ENCODE data around the gene ACTR5. TPM values are rescaled to one million over a fixed set of nuclear protein-coding genes. Genes with fewer than 3 reads are reported as not detected.
"Not testable (repeated sequence)": the region's sequence is repeated elsewhere in the genome, so short reads cannot be mapped to it uniquely, and the experiment has no call there.

ACTR5 gene
- total RNA-seq, 2 experiments from 2014 or later = 7.3 to 7.5 TPM

DNA sequence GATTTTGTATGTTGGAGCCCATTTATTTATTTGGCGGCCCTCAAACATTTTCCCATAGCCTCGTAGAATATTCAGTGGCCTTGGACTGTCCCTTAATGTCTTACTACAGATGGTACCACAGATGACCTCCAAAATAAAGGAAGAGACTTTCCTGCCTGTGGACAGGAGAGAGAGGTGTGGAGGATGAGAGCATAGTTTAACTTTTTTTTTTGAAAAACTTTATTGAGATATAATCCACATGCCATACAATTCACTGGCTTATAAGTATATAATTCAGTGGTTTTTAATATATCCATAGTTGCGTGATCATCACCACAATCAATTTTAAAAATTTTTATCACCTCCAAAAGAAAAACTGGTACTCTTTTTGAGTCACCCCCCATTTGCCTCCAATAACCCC is 52.6 kb downstream of the ACTR5 start:
- no peaks in the 10 kb centered on the region for H3K27me3 Mint-ChIP-seq
- H3K9me3 Mint-ChIP-seq = peaks cover 12% of the 10 kb centered on the region
- no peak overlapping the region for H3K4me3 Mint-ChIP-seq
- DNase-seq = no peak
- H3K36me3 Mint-ChIP-seq = peaks cover 2% of the 10 kb centered on the region
- peaks cover 33% of the 10 kb centered on the region for H3K4me1 Mint-ChIP-seq
- no peak overlapping the region for H3K27ac Mint-ChIP-seq

DNA sequence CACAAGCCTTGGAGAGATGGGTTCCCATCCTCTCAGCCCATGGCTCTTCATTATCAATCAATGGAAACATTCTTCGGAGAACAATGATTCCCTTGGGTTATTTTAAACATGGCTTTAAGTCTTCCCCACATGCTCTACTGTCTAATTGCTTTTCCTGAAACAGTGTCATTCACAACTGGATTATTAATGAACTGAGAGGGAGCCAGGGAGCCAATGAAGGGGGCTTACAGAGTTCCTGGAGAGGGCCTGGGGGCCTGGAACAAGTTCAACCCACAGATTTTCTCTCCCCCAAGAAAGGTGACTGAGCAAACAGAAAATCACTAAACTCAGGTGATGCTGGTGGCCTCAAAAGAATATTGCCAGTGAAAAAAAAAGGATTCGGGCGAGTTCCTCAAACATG is 56.0 kb downstream of the ACTR5 start:
- peaks cover 17% of the 10 kb centered on the region for H3K36me3 Mint-ChIP-seq
- no peak for DNase-seq
- H3K4me1 Mint-ChIP-seq = peaks cover 40% of the 10 kb centered on the region
- H3K4me3 Mint-ChIP-seq = peak overlapping the region; percentile 43
- H3K9me3 Mint-ChIP-seq = no peaks in the 10 kb centered on the region
- no peaks in the 10 kb centered on the region for H3K27me3 Mint-ChIP-seq
- peak overlapping the region; percentile 95 for H3K27ac Mint-ChIP-seq

DNA sequence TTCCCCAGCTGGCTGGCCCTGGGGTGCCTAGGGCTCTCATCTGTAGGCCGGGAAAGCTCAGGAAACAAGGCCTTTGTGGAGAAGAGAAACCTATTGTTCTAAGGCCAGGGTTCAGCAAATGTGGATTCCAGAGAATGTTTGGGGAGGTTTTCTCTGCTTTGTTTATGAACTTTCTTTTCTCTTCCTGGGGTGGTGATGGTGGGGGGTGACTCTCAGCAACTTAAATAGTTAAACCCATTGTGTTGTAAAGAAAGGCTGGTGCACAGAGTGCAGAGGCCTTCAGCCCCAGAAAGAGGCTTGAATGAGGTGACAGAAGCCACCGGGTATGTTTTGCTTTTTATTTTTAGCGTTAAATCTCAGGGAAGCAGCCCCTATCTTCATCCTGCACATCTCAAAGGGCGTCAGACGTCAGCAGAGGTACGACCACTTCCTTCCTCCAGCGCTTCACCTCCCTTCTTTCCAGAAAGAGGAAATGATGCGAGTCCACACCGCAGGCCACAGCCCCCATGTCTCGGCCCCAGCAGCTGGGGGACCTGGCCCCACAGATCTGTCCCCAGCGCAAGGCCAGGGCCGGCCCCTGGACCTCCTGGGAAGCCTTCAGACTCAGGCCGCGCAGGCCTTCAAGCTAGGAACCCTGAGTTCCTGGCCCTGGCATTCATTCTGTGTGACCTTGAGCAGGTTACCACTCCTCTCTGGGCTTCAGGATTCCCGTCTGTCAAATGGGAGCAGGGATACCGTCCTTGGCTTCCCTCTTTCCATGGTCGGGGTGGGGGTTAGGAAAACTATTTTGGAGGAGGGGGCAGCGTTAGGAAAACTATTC is 56.6 kb downstream of the ACTR5 start:
- DNase-seq = peak; percentile 77
- H3K9me3 Mint-ChIP-seq = no peaks in the 10 kb centered on the region
- peaks cover 22% of the 10 kb centered on the region for H3K36me3 Mint-ChIP-seq
- H3K4me3 Mint-ChIP-seq = peak overlapping the region; percentile 86
- H3K27ac Mint-ChIP-seq = peak overlapping the region; percentile 95
- no peaks in the 10 kb centered on the region for H3K27me3 Mint-ChIP-seq
- H3K4me1 Mint-ChIP-seq = peaks cover 40% of the 10 kb centered on the region

DNA sequence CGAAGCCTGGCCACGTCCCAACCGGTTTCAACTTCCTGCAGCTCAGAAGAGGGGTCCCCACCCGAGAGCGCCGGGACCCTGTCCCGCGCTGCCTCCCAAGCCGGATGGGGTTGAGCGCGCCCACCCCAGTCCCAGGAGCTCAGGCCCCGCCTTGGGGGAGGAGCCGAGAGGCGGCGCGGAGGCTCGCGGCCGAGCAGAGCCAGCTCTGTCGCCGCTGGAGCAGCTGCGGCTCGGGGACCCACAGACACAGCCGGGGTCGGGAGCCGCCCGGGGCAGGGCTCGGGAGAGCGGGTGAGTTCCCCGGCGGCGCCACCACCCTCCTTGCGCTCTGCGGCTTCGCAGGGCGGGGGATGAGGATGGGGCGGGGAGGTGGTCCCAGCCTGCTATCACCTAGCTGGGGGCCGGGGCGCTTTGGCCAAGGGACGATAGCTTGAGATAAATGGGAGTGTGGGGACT is 57.3 kb downstream of the ACTR5 start, which contains the start of gene PPP1R16B:
PPP1R16B (plus strand) TSS at position 196 of the 456 bp plus-strand sequence. CDS start 30,229 bp downstream, outside the sequence.
- H3K36me3 Mint-ChIP-seq = peaks cover 29% of the 10 kb centered on the region
- H3K9me3 Mint-ChIP-seq = no peaks in the 10 kb centered on the region
- H3K4me1 Mint-ChIP-seq = peaks cover 47% of the 10 kb centered on the region
- peak; percentile 90 for DNase-seq
- H3K4me3 Mint-ChIP-seq = peak within 1 kb of the TSS; percentile 86
- no peaks in the 10 kb centered on the region for H3K27me3 Mint-ChIP-seq
- peak within 1 kb of the TSS; percentile 95 for H3K27ac Mint-ChIP-seq

DNA sequence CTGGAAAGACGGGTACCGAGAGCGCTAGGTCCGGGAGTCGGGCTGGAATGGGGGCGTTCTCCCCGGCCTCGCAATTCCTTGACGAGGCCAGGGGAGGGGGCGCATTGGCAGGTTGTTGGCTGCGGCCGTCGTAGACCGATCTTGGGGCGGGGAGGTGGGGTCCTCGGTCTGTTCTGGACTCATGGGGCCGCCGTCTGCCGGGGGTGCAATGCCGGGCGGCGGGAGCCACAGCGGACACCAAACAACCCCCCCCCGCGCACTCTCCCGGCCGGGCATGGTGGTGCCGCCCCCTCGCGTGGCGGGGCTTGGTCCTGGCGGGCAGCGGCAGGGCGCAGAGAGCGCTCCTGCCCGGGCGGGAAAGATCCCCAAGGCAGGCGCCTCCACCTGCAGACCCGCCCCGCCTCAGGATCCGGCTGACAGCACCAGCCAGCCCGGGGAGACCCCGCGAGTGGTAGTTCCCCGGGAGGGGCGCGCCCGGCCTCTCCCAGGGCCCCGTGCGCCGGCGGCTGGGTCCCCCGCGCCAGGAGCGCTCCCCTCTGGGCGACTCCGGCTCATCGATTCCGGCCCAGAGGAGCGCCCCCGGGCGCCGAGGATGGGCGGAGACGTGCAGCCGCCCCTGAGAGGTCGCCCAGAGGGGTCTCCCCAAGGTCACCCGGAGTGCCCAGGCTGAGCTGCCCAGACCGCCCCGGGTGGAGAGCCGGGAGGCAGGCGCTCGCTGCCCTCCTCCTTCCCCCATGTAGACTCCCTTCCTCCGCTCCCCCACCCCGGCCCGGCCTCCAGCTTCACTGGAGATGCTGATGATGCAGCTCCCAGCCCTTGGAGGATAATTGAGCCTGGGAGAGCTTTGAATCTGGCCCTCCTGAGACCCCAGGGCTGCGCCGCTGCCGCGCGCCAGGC is 57.9 kb downstream of the ACTR5 start:
- peaks cover 35% of the 10 kb centered on the region for H3K36me3 Mint-ChIP-seq
- H3K9me3 Mint-ChIP-seq = no peaks in the 10 kb centered on the region
- peak overlapping the region; percentile 95 for H3K27ac Mint-ChIP-seq
- H3K4me3 Mint-ChIP-seq = peak overlapping the region; percentile 86
- peaks cover 52% of the 10 kb centered on the region for H3K4me1 Mint-ChIP-seq
- no peaks in the 10 kb centered on the region for H3K27me3 Mint-ChIP-seq
- DNase-seq = peak; percentile 64

DNA sequence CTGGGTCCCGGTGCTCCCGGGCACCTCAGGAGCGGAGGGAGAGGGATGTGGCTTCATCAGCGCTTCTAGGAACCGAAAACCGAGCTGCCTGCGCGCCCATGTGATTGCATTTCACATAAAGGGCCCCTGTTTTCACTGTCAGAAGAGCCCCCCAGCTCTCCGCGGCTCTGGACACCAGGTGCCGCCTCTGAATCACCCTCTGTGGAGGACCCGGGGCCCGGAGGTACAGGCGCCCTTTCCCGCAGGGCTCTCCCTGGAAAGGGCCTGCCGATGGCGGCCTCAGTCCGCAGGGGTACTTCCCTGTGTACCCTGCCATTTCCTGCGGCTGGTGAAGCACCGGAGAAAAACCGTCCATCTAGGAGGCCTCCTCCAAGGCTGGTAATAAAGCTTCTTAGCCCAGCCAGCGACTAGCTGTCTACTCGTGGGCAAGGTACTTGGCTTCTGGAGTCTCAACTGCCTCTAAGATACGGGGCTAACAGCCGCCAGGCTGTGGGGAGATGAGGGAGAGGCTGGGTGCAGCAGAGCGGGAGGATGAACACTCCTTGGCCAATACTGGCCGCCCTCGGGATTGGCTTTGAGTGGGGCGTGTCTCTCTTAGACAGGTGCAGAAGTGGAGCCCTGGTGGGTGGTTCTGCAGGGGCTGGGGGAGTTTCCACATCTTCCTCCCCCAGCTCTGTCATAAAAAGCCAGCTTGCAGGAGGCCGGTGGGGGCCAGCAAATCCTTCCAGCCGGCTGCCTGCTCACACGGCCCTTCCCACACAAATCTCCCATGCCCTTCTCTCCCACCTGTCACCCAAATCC is 58.8 kb downstream of the ACTR5 start:
- no peaks in the 10 kb centered on the region for H3K9me3 Mint-ChIP-seq
- H3K36me3 Mint-ChIP-seq = peaks cover 41% of the 10 kb centered on the region
- DNase-seq = peak; percentile 34
- H3K4me3 Mint-ChIP-seq = peak overlapping the region; percentile 86
- no peaks in the 10 kb centered on the region for H3K27me3 Mint-ChIP-seq
- peak overlapping the region; percentile 35 for H3K27ac Mint-ChIP-seq
- H3K4me1 Mint-ChIP-seq = peaks cover 59% of the 10 kb centered on the region

DNA sequence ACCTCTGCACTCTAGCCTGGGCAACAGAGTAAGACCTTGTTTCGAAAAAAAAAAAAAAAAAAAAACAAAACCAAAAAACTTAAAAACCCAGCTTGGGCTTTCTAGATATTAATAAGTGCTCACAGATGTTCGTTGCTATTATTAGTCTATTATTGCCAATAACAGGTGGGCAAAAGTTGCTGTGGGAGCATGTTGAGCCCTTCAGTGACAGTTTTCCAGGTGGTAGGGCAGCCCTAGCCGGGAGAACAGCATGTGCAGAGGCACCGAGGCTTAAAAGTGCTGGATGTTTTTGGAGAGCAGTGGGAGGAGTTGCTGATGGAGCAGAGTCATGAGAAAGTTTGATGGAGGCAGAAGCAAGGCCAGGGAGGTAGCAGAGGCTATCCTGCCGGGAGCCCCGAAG is 61.7 kb downstream of the ACTR5 start:
- no peak overlapping the region for H3K4me3 Mint-ChIP-seq
- no peaks in the 10 kb centered on the region for H3K9me3 Mint-ChIP-seq
- no peak for DNase-seq
- H3K27ac Mint-ChIP-seq = no peak overlapping the region
- no peaks in the 10 kb centered on the region for H3K27me3 Mint-ChIP-seq
- peaks cover 67% of the 10 kb centered on the region for H3K4me1 Mint-ChIP-seq
- H3K36me3 Mint-ChIP-seq = peaks cover 53% of the 10 kb centered on the region

DNA sequence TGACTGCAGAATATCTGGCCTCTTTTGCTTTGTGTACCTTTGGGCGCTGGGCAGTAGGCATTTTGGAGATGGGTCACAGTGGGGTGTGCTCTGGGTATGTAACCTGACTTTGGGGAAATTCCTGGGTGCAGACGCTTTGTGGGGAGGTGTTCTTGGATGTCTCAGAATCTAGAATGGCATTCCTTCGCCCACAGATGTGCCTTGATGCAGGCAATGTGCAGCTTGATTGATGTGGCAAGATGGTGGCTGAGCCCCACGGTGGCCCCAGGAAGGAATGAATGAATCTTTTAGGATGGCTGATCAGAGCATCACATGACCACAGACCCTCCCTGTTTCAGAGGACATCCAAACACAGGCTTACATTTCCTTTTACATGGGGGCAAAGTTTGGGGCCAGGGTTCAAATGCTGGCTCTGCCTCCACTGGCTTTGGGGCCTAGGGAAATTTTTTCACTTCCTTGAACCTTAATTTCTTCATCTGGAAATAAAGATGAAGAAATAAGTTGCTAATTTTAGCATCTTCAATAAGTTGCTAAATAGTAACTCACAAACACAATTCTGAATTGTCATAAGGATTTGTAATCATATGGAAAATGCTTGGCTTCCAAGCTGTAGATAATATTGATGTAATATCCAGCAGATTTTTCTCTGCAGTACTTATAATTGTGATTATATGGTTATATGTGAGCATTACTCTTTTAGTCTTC is 62.8 kb downstream of the ACTR5 start:
- H3K4me3 Mint-ChIP-seq = no peak overlapping the region
- peaks cover 75% of the 10 kb centered on the region for H3K4me1 Mint-ChIP-seq
- peaks cover 64% of the 10 kb centered on the region for H3K36me3 Mint-ChIP-seq
- no peak for DNase-seq
- peak overlapping the region; percentile 10 for H3K27ac Mint-ChIP-seq
- no peaks in the 10 kb centered on the region for H3K9me3 Mint-ChIP-seq
- H3K27me3 Mint-ChIP-seq = no peaks in the 10 kb centered on the region

DNA sequence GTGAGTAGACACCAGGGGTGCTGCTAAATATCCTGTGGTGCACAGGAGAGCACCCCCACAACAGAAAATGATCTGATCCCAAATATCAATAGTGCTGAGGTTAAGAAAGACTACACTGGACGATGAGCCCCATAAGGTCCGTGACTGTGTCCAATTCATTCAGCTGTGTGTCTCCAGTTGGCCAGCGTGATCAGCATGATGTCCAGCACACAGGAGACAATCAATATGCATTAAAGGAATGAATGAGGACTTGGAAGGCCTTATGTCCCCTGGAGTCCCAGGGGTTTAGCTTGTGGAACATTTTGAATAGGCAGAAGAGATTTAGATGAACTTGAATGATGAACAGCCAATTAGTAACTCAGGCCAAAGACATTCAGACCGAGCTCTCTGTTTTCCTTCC is 63.5 kb downstream of the ACTR5 start:
- Mint-ChIP-seq H3K27ac (peak overlapping the region; percentile 10), H3K27me3 (no peaks in the 10 kb centered on the region), H3K4me1 (peaks cover 82% of the 10 kb centered on the region), H3K4me3 (no peak overlapping the region), H3K36me3 (peaks cover 70% of the 10 kb centered on the region), H3K9me3 (no peaks in the 10 kb centered on the region)
- DNase-seq = no peak

DNA sequence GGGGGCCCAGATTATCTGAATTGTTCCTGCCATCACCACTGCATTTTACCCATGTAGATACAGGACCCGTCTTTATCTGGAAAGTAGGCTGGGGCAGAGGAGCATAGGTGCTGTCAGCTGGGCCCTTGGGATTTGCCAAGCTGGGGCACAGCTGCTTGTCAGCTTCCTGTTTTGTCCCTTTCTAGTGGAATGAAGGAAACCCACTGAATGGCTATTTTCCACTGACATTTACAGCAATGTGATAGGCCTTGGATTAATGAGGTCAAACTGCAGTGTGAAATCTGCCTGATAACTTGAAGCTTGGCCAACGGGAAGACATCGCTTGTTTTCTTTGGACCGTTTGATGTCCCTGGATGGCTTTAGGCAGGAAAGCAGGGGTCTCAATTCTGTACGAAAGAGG is 63.9 kb downstream of the ACTR5 start:
- no peak for DNase-seq
- Mint-ChIP-seq H3K36me3 (peaks cover 71% of the 10 kb centered on the region), H3K9me3 (no peaks in the 10 kb centered on the region), H3K27ac (no peak overlapping the region), H3K27me3 (no peaks in the 10 kb centered on the region), H3K4me1 (peaks cover 84% of the 10 kb centered on the region), H3K4me3 (no peak overlapping the region)

DNA sequence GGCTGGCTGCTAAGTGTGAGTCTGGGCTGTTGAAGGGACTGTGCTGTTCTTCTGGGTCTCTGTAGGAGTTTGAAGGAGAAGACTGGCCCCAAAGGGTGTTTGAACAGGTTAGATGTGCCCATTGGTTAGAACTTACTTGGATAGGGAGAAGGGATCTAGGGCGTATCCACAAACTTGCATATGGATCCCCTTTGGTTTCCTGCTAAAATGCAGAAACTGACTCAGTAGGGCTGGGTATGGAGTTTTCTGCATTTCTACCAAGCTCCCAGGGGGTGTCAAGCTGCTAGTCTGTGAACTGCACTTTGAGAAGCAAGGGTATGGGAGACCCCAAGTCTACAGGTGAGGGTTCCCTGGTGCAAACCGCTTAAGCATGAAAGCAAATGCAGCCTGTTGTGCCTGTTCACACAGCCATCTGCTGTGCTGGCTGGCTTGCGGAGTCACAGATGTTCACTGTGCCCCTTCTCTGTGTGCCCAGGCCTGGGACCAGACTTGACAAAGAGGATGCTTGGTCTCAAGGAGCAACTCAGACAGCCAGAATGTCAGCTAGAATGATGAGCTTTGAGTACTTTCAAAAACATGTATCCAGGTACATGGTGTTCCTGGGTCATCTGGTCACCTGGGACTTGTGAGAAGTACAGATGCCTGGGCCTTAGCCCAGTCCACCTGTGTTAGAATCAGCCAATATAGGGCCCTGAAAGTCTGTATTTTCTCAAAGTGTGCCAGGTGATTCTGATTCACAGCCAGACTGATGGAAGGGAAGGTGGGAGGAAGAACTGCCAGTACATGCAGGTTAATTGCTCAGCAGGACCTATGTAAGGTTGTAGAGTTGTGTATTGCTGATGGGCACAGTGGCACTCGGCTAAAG is 64.7 kb downstream of the ACTR5 start:
- peaks cover 73% of the 10 kb centered on the region for H3K36me3 Mint-ChIP-seq
- H3K4me3 Mint-ChIP-seq = no peak overlapping the region
- no peaks in the 10 kb centered on the region for H3K27me3 Mint-ChIP-seq
- peak overlapping the region; percentile 38 for H3K27ac Mint-ChIP-seq
- H3K4me1 Mint-ChIP-seq = peaks cover 80% of the 10 kb centered on the region
- H3K9me3 Mint-ChIP-seq = no peaks in the 10 kb centered on the region
- DNase-seq = no peak

DNA sequence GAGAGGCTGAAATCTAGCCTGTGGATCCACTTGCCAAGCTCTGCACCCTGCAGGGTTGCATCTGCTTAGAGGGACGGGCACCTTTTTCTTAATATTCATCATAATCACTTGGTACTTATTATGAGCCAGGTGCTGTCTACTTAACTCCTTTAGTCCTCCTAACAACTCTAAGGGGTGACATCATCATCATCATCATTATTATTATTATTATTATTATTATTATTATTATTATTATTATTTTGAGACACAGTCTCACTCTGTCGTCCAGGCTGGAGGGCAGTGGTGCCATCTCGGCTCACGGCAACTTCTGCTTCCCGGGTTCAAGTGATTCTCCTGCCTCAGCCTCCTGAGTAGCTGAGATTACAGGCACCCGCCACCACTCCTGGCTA is 65.3 kb downstream of the ACTR5 start:
- peaks cover 76% of the 10 kb centered on the region for H3K36me3 Mint-ChIP-seq
- not testable (repeated sequence) for H3K27me3 Mint-ChIP-seq, H3K27ac Mint-ChIP-seq, H3K4me3 Mint-ChIP-seq, DNase-seq, H3K9me3 Mint-ChIP-seq
- H3K4me1 Mint-ChIP-seq = peaks cover 80% of the 10 kb centered on the region

DNA sequence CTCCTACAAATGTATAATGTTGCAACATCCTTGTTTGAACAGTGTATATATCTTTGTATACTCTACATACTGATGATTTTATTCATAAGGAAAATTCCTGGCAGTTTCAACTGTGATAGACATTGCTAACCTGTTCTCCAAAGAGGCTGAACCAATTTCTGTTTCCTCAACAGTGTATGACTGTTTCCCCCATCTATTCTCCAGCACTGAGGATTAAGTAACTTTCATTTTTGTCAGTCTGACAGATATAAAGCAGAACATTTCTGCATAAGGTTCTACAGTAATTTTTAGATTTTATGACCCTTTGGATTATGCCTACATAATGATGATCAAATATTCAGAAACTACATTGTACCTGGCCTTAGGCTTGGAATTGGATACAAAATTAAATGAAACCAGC is 67.2 kb downstream of the ACTR5 start:
- no peak overlapping the region for H3K4me3 Mint-ChIP-seq
- H3K4me1 Mint-ChIP-seq = peaks cover 67% of the 10 kb centered on the region

More for the DNA sequence above, 67.2 kb downstream of the ACTR5 start:
- H3K9me3 Mint-ChIP-seq = no peaks in the 10 kb centered on the region
- DNase-seq = no peak
- H3K27ac Mint-ChIP-seq = no peak overlapping the region
- H3K27me3 Mint-ChIP-seq = no peaks in the 10 kb centered on the region
- peaks cover 67% of the 10 kb centered on the region for H3K36me3 Mint-ChIP-seq
